Measurements from ENCODE around the gene TGM2. TPM values are rescaled to one million over a fixed set of nuclear protein-coding genes. Genes with fewer than 3 reads are reported as not detected.

Gene TGM2
- total and polyA plus RNA-seq, 10 donors: 9.3 to 167 (median 69.8) TPM

DNA sequence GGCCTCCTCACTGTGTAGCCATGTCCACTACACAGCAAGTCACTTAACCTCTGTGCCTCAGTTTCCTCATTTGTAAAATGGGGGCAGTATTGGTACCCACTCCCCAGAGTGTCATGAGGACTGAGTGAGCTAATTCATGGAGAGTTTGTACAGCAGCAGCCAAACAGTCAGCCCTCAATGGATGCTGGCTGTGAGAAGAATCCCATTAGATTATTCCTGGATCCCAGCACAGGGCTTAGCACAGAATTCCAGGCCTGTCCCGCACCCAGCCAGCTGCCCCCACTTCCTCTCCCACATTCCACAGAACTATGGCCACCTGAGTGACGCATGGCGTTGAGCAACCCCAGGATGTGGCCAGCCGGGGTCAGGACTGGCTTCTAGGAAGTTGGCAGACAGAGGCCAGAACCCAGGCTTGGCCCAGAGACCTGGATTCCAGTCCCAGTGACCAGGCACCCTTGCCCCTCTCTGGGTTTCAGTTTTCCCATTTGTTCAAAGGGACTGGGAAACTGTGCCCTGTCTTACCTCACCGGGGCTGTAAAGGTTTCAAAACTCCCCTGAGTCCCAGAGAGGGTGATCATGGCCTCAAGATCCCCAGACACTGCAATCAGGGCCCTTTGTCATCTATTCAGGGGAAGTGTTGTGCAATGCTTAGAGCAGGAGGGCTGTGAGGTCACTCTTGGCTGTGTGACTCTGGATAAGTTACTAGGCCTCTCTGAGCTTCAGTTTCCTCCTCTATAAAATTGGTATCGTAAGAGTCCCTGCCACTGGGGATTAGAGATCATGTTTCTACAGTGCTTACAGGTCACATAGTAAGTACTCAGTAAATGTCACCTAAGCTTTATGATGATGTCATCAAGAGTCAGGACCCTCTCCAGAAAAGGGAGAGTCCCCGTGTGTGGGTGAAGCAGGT is 3.0 kb upstream of the TGM2 start:
- peak; percentile 86 for DNase-seq
- TF ChIP-seq POLR2AphosphoS5 (IDR thresholded peaks at IDR 0.05): peak; percentile 65 to 81 (median 65)
- TF ChIP-seq, protein P1, sequence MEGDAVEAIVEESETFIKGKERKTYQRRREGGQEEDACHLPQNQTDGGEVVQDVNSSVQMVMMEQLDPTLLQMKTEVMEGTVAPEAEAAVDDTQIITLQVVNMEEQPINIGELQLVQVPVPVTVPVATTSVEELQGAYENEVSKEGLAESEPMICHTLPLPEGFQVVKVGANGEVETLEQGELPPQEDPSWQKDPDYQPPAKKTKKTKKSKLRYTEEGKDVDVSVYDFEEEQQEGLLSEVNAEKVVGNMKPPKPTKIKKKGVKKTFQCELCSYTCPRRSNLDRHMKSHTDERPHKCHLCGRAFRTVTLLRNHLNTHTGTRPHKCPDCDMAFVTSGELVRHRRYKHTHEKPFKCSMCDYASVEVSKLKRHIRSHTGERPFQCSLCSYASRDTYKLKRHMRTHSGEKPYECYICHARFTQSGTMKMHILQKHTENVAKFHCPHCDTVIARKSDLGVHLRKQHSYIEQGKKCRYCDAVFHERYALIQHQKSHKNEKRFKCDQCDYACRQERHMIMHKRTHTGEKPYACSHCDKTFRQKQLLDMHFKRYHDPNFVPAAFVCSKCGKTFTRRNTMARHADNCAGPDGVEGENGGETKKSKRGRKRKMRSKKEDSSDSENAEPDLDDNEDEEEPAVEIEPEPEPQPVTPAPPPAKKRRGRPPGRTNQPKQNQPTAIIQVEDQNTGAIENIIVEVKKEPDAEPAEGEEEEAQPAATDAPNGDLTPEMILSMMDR (IDR thresholded peaks at IDR 0.05 in 8 of 11, conservative IDR thresholded peaks at IDR 0.05 in 3 of 11): no peak
- Histone ChIP-seq H3K27me3 (replicated peaks in 1 of 7) (peaks cover 0 to 10% (median 0%) of the 10 kb centered on the region in 7 donors), H3K9me3 (no peaks in the 10 kb centered on the region), H3K4me1 (peaks cover 14 to 89% (median 59%) of the 10 kb centered on the region in 6 donors), H3K36me3 (no peaks in the 10 kb centered on the region), H3K4me3 (peak overlapping the region in 1 of 8 donors; percentile 35), H3K27ac (peak overlapping the region; percentile 53 to 88 (median 82))
- WGBS, 5 donors: 24 to 46% (median 34%) methylated on average over 7 of the region's 7 CpGs
- intact Hi-C loops (cut with DNase I; ENCODE audit: low total_unique reads): loop anchor here (5.0 kb wide), 1 partner anchor 96 kb away; no protein-coding TSS in a partner anchor

GRCh38 chr20:38167328-38167850 is 2.3 kb upstream of the TGM2 start:
- 89 to 96% (median 93%) methylated on average over 8 of the region's 8 CpGs for WGBS, 5 donors
- Histone ChIP-seq H3K36me3 (no peaks in the 10 kb centered on the region), H3K27ac (peak overlapping the region in 6 of 8 donors; percentile 73 to 88 (median 85)), H3K9me3 (no peaks in the 10 kb centered on the region), H3K4me1 (peaks cover 14 to 94% (median 63%) of the 10 kb centered on the region in 6 donors), H3K4me3 (peak overlapping the region in 1 of 8 donors; percentile 35), H3K27me3 (replicated peaks in 1 of 7) (peaks cover 0 to 10% (median 0%) of the 10 kb centered on the region in 7 donors)
- DNase-seq: no peak
- TF ChIP-seq POLR2A (IDR thresholded peaks at IDR 0.05): no peak
- TF ChIP-seq POLR2AphosphoS5 (IDR thresholded peaks at IDR 0.05): no peak
- TF ChIP-seq, protein P1 (IDR thresholded peaks at IDR 0.05 in 8 of 11, conservative IDR thresholded peaks at IDR 0.05 in 3 of 11): no peak
- intact Hi-C loops (cut with DNase I; ENCODE audit: low total_unique reads): loop anchor here (5.0 kb wide), 1 partner anchor 95 kb away; no protein-coding TSS in a partner anchor

- no peak for DNase-seq
- TF ChIP-seq POLR2A (IDR thresholded peaks at IDR 0.05) (no peak), POLR2AphosphoS5 (IDR thresholded peaks at IDR 0.05) (no peak)
- TF ChIP-seq, protein P1 (IDR thresholded peaks at IDR 0.05 in 8 of 11, conservative IDR thresholded peaks at IDR 0.05 in 3 of 11): no peak
- no peaks in the 10 kb centered on the region for H3K36me3 ChIP-seq
- intact Hi-C loops (cut with DNase I; ENCODE audit: low total_unique reads): loop anchor here (5.0 kb wide), 1 partner anchor 94 kb away; no protein-coding TSS in a partner anchor
- WGBS, 5 donors: 74 to 85% (median 77%) methylated on average over 11 of the region's 11 CpGs
- H3K27me3 ChIP-seq (replicated peaks in 1 of 7): peaks cover 0 to 10% (median 0%) of the 10 kb centered on the region in 7 donors
- peak overlapping the region in 5 of 8 donors; percentile 41 to 88 (median 60) for H3K27ac ChIP-seq
- no peak overlapping the region for H3K4me3 ChIP-seq
- H3K4me1 ChIP-seq: peaks cover 14 to 98% (median 68%) of the 10 kb centered on the region in 6 donors
- no peaks in the 10 kb centered on the region for H3K9me3 ChIP-seq
Measured at GRCh38 chr20:38166703-38167233, 1.7 kb upstream of the TGM2 start.

Measured in spleen (tissue), 11 donors.